GM21367 (cell line): Measurements from ENCODE around the gene ZNF521.

ENCODE experiments used
- ATAC-seq: cut with Tn5 transposase; IDR thresholded peaks from one replicate; pipeline ENCODE4 v1.9.1; 2021; ENCODE audit not compliant: unreplicated experiment

ZNF521 gene

GRCh38 chr18:25340762-25341161 lies 11.2 kb downstream of the ZNF521 start:
- no peak for ATAC-seq

GRCh38 chr18:25335676-25336075 lies 16.3 kb downstream of the ZNF521 start:
- no peak for ATAC-seq

GRCh38 chr18:25335062-25335461 lies 16.9 kb downstream of the ZNF521 start:
- no peak for ATAC-seq

- no peak for ATAC-seq
Measured at GRCh38 chr18:25334588-25334987, 17.4 kb downstream of the ZNF521 start.

GRCh38 chr18:25332002-25332401 lies 20.0 kb downstream of the ZNF521 start:
- no peak for ATAC-seq

GRCh38 chr18:25329783-25330182 lies 22.2 kb downstream of the ZNF521 start:
- ATAC-seq, result no peak

GRCh38 chr18:25327584-25327983 lies 24.4 kb downstream of the ZNF521 start:
- no peak for ATAC-seq

GRCh38 chr18:25326361-25326952 lies 25.5 kb downstream of the ZNF521 start:
- no peak for ATAC-seq

- ATAC-seq, result no peak
Measured at GRCh38 chr18:25322806-25323205, 29.2 kb downstream of the ZNF521 start.

- ATAC-seq, result no peak
Measured at GRCh38 chr18:25316381-25317018, 35.5 kb downstream of the ZNF521 start.

- ATAC-seq, result no peak
Measured at GRCh38 chr18:25314838-25315190, 37.2 kb downstream of the ZNF521 start.

- ATAC-seq, result no peak
Measured at GRCh38 chr18:25314151-25314837, 37.7 kb downstream of the ZNF521 start.

GRCh38 chr18:25313268-25313667 lies 38.7 kb downstream of the ZNF521 start:
- no peak for ATAC-seq

GRCh38 chr18:25310045-25310444 lies 41.9 kb downstream of the ZNF521 start:
- ATAC-seq, result no peak

- ATAC-seq, result no peak
Measured at GRCh38 chr18:25308381-25308780, 43.6 kb downstream of the ZNF521 start.

GRCh38 chr18:25307192-25307591 lies 44.8 kb downstream of the ZNF521 start:
- ATAC-seq, result no peak

GRCh38 chr18:25306671-25307070 lies 45.3 kb downstream of the ZNF521 start:
- no peak for ATAC-seq

GRCh38 chr18:25305584-25305983 lies 46.4 kb downstream of the ZNF521 start:
- no peak for ATAC-seq

- ATAC-seq, result no peak
Measured at GRCh38 chr18:25300492-25300891, 51.5 kb downstream of the ZNF521 start.

GRCh38 chr18:25299426-25300300 lies 52.3 kb downstream of the ZNF521 start:
- ATAC-seq, result no peak

- ATAC-seq, result no peak
Measured at GRCh38 chr18:25298853-25299274, 53.1 kb downstream of the ZNF521 start.
